ENCODE measurements around the gene COL18A1.
"Not testable (repeated sequence)": the region's sequence is repeated elsewhere in the genome, so short reads cannot be mapped to it uniquely, and the experiment has no call there.

COL18A1 gene

GRCh38 chr21:45367402-45368351 is 37.3 kb upstream of the COL18A1 start:
- no peak for DNase-seq

- DNase-seq = not testable (repeated sequence)
These were observed 35.9 kb upstream of the COL18A1 start for GRCh38 chr21:45369018-45369417.

- no peak for DNase-seq
These were observed 34.4 kb upstream of the COL18A1 start for GRCh38 chr21:45370575-45370974.

- DNase-seq = no peak
These were observed 33.9 kb upstream of the COL18A1 start for GRCh38 chr21:45371081-45371480.

- DNase-seq = no peak
These were observed 33.3 kb upstream of the COL18A1 start for GRCh38 chr21:45371655-45372054.

GRCh38 chr21:45372732-45373355 is 32.1 kb upstream of the COL18A1 start:
- no peak for DNase-seq

- no peak for DNase-seq
These were observed 30.8 kb upstream of the COL18A1 start for GRCh38 chr21:45373991-45374816.

- DNase-seq = no peak
These were observed 30.0 kb upstream of the COL18A1 start for GRCh38 chr21:45374826-45375455.

GRCh38 chr21:45376459-45377324 is 28.3 kb upstream of the COL18A1 start:
- no peak for DNase-seq

GRCh38 chr21:45377325-45377709 is 27.6 kb upstream of the COL18A1 start:
- no peak for DNase-seq

GRCh38 chr21:45377866-45378257 is 27.1 kb upstream of the COL18A1 start:
- no peak for DNase-seq

GRCh38 chr21:45378258-45378966 is 26.6 kb upstream of the COL18A1 start:
- no peak for DNase-seq

GRCh38 chr21:45379171-45379900 is 25.6 kb upstream of the COL18A1 start:
- DNase-seq = no peak

- no peak for DNase-seq
These were observed 25.0 kb upstream of the COL18A1 start for GRCh38 chr21:45379901-45380330.

GRCh38 chr21:45380566-45380965 is 24.4 kb upstream of the COL18A1 start:
- no peak for DNase-seq

GRCh38 chr21:45381036-45381787 is 23.8 kb upstream of the COL18A1 start:
- no peak for DNase-seq

- DNase-seq = no peak
These were observed 22.9 kb upstream of the COL18A1 start for GRCh38 chr21:45381865-45382696.

- no peak for DNase-seq
These were observed 22.3 kb upstream of the COL18A1 start for GRCh38 chr21:45382697-45382997.

GRCh38 chr21:45383111-45383614 is 21.8 kb upstream of the COL18A1 start:
- no peak for DNase-seq

Measured in DMS79 (cell line).